ENCODE results near the gene EXOSC7. TPM values are rescaled to one million over a fixed set of nuclear protein-coding genes. Genes with fewer than 3 reads are reported as not detected.

The EXOSC7 gene
- polyA plus RNA-seq, 1 donor from 2014 or later = 87.5 TPM

DNA sequence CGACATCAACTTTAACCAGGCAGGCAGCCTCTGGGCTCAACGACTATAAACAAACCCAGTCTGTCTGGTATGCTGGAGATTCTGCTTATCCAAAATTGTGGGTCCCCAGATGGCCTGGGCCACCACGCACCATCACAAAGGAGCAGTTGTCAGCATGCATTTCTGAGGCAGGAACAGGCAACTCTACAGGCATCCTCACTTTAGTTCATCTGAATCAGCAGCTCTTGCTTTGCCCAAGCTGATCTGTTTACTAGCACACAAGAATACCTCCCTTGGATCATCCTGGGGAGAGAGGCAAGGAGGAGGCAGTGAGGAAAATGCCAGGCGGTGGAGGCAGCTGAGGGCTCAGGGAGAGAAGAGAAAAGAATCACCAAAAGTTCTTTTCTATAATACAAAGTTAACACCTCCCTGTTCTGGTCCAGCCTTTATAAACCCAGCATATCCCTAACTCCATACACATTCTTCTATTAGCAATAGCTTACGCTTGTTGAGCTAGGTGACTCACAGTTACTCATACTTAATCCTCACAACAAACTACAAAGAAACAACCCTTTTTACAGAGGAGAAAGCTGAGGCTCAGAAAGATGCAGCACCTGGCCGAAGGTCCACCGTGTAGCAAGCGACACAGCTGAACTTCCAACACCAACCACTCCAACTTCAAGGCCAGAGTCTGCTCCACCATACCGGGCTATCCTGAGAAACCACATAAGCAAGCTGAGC lies 33.7 kb upstream of the EXOSC7 start:
- no peak overlapping the region for H2AFZ ChIP-seq (ENCODE audit: low read depth, low read length)
- no peaks in the 10 kb centered on the region for H3F3A ChIP-seq (ENCODE audit: insufficient read depth, low read length, poor library complexity, severe bottlenecking)
- no peak overlapping the region for H3K4me3 ChIP-seq (ENCODE audit: low read length)
- H3K27me3 ChIP-seq (ENCODE audit: insufficient read depth, low read depth, low read length) = no peaks in the 10 kb centered on the region
- no peaks in the 10 kb centered on the region for H3K9me2 ChIP-seq (ENCODE audit: insufficient read depth, low read length)
- no peak overlapping the region for H3K4me2 ChIP-seq (ENCODE audit: low read length)
- no peaks in the 10 kb centered on the region for H3K79me2 ChIP-seq (replicated peaks; ENCODE audit: insufficient read depth, low read length)
- no peaks in the 10 kb centered on the region for H4K20me1 ChIP-seq (ENCODE audit: insufficient read depth)
- TF ChIP-seq TAF1 (IDR thresholded peaks at IDR 0.05; ENCODE audit: low read depth) (no peak), REST (IDR thresholded peaks at IDR 0.05; ENCODE audit: borderline replicate concordance) (no peak), POLR2AphosphoS5 (IDR thresholded peaks at IDR 0.05) (no peak), MXI1 (conservative IDR thresholded peaks at IDR 0.05; ENCODE audit: poor library complexity, severe bottlenecking) (no peak), CTCF (IDR thresholded peaks at IDR 0.05; ENCODE audit: poor library complexity, severe bottlenecking) (no peak), EP300 (conservative IDR thresholded peaks at IDR 0.05; ENCODE audit: poor library complexity, severe bottlenecking) (no peak), SMC3 (conservative IDR thresholded peaks at IDR 0.05; ENCODE audit: poor library complexity) (no peak), EZH2 (IDR thresholded peaks at IDR 0.05; ENCODE audit: borderline replicate concordance, insufficient read depth, low read length, poor library complexity, severe bottlenecking) (no peak), RAD21 (conservative IDR thresholded peaks at IDR 0.05) (no peak)
- H3K9me3 ChIP-seq (ENCODE audit: low read length) = no peaks in the 10 kb centered on the region
- H3K36me3 ChIP-seq (ENCODE audit: insufficient read depth, low read length) = no peaks in the 10 kb centered on the region
- H3K9ac ChIP-seq (ENCODE audit: low read length) = no peak overlapping the region
- no peak overlapping the region for H3K27ac ChIP-seq (ENCODE audit: low read length)

GRCh38 chr3:44948239-44948638 lies 27.8 kb upstream of the EXOSC7 start:
- H3K27me3 ChIP-seq (ENCODE audit: insufficient read depth, low read depth, low read length) = no peaks in the 10 kb centered on the region
- H3K9me3 ChIP-seq (ENCODE audit: low read length) = no peaks in the 10 kb centered on the region

More at GRCh38 chr3:44948239-44948638, 27.8 kb upstream of the EXOSC7 start:
- H3K4me3 ChIP-seq (ENCODE audit: low read length) = no peak overlapping the region
- H3F3A ChIP-seq (ENCODE audit: insufficient read depth, low read length, poor library complexity, severe bottlenecking) = no peaks in the 10 kb centered on the region
- H3K36me3 ChIP-seq (ENCODE audit: insufficient read depth, low read length) = no peaks in the 10 kb centered on the region
- H3K79me2 ChIP-seq (replicated peaks; ENCODE audit: insufficient read depth, low read length) = no peaks in the 10 kb centered on the region
- H4K20me1 ChIP-seq (ENCODE audit: insufficient read depth) = no peaks in the 10 kb centered on the region
- no peak overlapping the region for H3K27ac ChIP-seq (ENCODE audit: low read length)
- TF ChIP-seq RAD21 (conservative IDR thresholded peaks at IDR 0.05) (no peak), EP300 (conservative IDR thresholded peaks at IDR 0.05; ENCODE audit: poor library complexity, severe bottlenecking) (no peak), EZH2 (IDR thresholded peaks at IDR 0.05; ENCODE audit: borderline replicate concordance, insufficient read depth, low read length, poor library complexity, severe bottlenecking) (no peak), POLR2AphosphoS5 (IDR thresholded peaks at IDR 0.05) (no peak), CTCF (IDR thresholded peaks at IDR 0.05; ENCODE audit: poor library complexity, severe bottlenecking) (no peak), TAF1 (IDR thresholded peaks at IDR 0.05; ENCODE audit: low read depth) (no peak), MXI1 (conservative IDR thresholded peaks at IDR 0.05; ENCODE audit: poor library complexity, severe bottlenecking) (no peak), SMC3 (conservative IDR thresholded peaks at IDR 0.05; ENCODE audit: poor library complexity) (no peak), REST (IDR thresholded peaks at IDR 0.05; ENCODE audit: borderline replicate concordance) (no peak)
- H3K4me2 ChIP-seq (ENCODE audit: low read length) = no peak overlapping the region
- H3K9me2 ChIP-seq (ENCODE audit: insufficient read depth, low read length) = no peaks in the 10 kb centered on the region
- no peak overlapping the region for H3K9ac ChIP-seq (ENCODE audit: low read length)
- H2AFZ ChIP-seq (ENCODE audit: low read depth, low read length) = no peak overlapping the region
